ES-I3 (cell line): ENCODE data around the gene TPRG1.

Experiments
- H3K36me3 ChIP-seq: 2 replicates; pipeline ENCODE4 v1.6.1; 2013; ENCODE audit warnings: mild to moderate bottlenecking, low read length, control low read depth, moderate library complexity; ENCODE audit not compliant: insufficient read depth
- H3K4me1 ChIP-seq: 2 replicates; pipeline ENCODE4 v1.6.1; 2013; ENCODE audit warnings: mild to moderate bottlenecking, control low read depth, low read length; ENCODE audit not compliant: insufficient read depth
- H3K9ac ChIP-seq: 2 replicates; pipeline ENCODE4 v1.6.1; 2013; ENCODE audit warnings: low read depth, mild to moderate bottlenecking, low read length, moderate library complexity
- H3K9me3 ChIP-seq: 2 replicates; pipeline ENCODE4 v1.6.1; 2013; ENCODE audit warnings: mild to moderate bottlenecking, low read length, moderate library complexity; ENCODE audit not compliant: control insufficient read depth, insufficient read depth

Gene TPRG1

GRCh38 chr3:189340680-189341460 is 169.1 kb downstream of the TPRG1 start:
- Histone ChIP-seq H3K4me1 (no peaks in the 10 kb centered on the region), H3K36me3 (no peaks in the 10 kb centered on the region), H3K9me3 (no peaks in the 10 kb centered on the region), H3K9ac (no peak overlapping the region)

DNA sequence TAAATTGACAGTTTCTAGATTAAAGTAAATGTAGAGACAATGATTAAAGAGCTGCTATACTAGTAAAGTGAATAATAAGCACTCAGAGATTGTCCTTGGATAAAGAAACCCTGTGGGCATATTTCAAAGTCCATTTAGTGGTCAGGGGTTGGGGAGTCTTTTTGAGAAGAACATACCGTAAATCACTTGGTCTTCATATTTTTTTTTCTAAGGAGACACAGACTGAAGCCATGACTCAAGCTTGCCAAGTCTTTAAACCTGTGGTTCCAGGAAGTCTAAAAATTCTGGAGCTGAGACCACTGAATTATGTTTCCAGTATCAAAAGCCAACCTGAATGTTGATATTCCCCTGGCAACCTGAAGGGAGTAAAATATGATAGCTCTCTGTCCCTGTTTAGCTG is 171.0 kb downstream of the TPRG1 start:
- Histone ChIP-seq H3K36me3 (no peaks in the 10 kb centered on the region), H3K9ac (no peak overlapping the region), H3K4me1 (no peaks in the 10 kb centered on the region), H3K9me3 (no peaks in the 10 kb centered on the region)

DNA sequence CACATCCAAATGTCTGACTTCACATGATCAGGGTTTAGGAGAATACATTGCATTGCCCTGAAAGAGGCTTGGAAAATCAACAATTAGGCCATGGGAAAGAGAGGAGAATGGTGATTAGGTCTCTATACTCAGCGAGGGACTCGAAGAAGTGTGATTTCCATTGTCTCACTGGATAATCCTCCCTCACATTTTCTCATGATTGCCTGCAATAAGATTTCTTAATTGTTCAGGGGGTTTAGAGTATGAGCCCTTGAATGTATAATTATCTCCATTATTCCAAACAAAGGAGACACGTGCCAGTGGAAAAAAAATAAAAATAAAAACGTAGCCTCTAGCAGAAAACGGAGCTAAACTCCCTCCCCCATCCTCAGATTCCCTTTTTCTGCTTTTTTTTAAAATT is 173.2 kb downstream of the TPRG1 start:
- Histone ChIP-seq H3K9ac (no peak overlapping the region), H3K36me3 (no peaks in the 10 kb centered on the region), H3K9me3 (no peaks in the 10 kb centered on the region), H3K4me1 (no peaks in the 10 kb centered on the region)

GRCh38 chr3:189349772-189350171 is 178.0 kb downstream of the TPRG1 start:
- Histone ChIP-seq H3K36me3 (no peaks in the 10 kb centered on the region), H3K9me3 (no peaks in the 10 kb centered on the region), H3K4me1 (no peaks in the 10 kb centered on the region), H3K9ac (no peak overlapping the region)

DNA sequence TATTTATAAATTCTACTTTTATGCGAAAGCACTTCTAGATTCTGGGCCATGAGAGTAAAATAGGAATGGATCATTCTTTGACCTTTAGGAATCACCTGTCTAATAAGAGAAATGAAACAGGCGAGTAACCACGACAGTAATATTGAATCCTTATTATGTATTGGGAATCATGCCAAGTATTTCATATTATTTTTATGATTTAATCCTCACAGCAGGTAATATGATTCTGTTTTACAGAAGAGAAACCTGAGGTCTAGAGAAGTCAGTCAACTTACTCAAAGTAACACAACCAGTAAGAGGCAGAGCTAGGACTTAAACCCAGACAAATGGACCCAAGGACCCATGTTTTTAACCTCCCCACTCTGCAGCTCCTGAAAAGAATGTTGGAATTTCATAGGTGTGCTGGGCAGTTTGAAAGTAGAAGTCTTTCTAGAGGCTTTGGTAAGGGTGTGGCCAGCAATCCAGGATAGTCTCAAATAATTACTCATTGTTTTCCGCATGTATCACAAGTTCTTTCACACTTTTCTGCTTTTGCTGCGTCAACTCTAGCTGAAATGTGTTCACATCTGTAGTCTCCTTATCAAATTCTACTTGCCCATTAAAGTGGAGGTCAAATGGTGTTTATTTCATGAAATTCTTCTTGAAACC is 181.7 kb downstream of the TPRG1 start:
- no peak overlapping the region for H3K9ac ChIP-seq
- H3K36me3 ChIP-seq = no peaks in the 10 kb centered on the region
- peaks cover 13% of the 10 kb centered on the region for H3K4me1 ChIP-seq
- no peaks in the 10 kb centered on the region for H3K9me3 ChIP-seq

DNA sequence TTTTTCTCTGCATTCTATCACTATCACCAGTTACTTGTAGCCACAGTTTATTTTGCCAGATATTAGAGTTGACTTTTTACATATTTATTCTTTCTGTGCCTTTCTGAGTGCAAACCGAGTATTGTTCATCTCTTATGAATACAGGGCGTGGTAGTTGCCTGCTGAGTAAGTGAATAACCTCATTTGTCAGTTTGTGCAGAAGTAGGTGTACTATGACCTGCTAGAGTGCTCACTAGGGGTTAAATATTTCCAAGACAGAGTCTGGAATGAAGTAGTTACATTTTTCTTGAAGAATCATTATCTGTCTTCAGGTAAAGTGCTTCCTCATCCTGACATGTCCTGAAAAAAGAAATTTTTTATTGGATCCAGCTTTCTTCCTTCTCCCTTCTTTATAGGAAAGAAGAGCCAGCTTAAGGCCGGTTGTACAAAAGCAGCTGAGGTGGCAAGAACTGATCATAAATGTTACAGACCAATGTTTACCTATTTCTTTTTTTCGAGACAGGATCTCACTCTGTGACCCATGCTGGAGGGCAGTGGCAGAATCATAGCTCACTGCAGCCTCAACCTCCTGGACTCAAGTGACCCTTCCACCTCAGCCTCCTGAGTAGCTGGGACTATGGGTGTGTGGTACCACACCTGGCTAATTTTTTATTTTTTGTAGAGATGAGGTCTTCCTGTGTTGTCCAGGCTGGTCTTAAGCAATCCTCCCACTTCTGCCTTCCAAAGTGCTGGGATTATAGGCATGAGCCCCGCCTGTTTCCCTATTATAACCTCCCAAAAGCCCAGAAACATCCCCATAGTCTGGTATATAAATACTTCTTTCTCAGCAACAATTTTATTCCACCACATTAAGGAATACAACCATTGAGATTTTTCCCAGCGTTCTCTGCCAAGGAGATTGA is 182.5 kb downstream of the TPRG1 start:
- Histone ChIP-seq H3K36me3 (no peaks in the 10 kb centered on the region), H3K9ac (no peak overlapping the region), H3K4me1 (peaks cover 13% of the 10 kb centered on the region), H3K9me3 (no peaks in the 10 kb centered on the region)

DNA sequence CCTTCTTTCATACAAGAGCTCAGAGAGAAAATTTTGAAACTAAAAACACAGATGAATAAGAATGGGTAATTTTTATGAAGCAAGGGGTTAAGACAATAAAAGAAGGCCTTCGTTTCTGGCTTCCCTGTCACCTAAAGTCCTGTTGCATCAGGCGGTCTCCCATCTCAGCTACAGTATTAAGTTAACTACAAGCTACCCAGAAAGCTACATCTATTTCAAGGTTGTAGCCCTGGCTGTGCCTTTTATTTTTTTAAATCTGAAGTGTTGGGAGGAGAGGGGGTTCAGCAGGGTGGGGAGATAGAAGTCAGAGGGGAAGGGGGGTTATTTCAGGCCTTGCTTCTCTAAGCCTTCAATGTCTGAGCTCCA is 183.3 kb downstream of the TPRG1 start:
- no peak overlapping the region for H3K9ac ChIP-seq

DNA sequence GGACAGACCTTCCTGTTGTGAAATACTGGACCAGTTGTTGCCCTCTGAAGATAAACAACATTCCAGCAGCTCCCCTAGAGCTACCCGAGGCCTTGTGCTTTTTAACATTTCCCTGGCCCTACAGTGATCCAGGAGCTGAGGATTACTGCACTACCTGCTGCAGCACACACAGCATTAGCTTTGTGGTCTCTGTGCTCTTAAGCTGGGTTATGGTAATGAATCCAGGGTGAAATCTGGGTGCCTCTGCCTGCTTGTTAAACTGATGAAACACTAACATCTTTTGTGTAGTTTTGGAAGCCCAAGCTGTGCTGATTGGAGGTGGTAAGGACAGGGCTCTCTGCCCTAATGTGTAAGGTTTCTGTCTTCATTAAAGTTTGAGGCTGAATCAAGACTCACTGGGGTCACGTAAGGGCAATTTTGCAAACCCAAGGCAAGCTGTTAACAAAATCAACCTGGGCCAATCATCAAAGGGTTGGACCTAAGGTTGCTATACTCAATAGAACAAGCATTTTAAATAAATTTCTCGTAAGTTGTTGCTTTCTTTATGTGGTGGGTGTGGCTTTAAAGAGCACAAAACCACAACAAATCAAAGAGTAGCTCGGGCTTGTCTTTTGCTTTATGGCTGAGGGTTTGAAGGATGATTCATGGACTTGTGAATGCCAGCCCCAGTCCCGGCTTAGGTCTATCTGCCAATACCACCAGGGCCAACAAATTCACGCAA is 183.9 kb downstream of the TPRG1 start:
- H3K4me1 ChIP-seq = peaks cover 13% of the 10 kb centered on the region
- H3K36me3 ChIP-seq = no peaks in the 10 kb centered on the region
- H3K9me3 ChIP-seq = no peaks in the 10 kb centered on the region
- H3K9ac ChIP-seq = no peak overlapping the region

More for the DNA sequence above, 183.3 kb downstream of the TPRG1 start:
- Histone ChIP-seq H3K36me3 (no peaks in the 10 kb centered on the region), H3K4me1 (peaks cover 13% of the 10 kb centered on the region), H3K9me3 (no peaks in the 10 kb centered on the region)

DNA sequence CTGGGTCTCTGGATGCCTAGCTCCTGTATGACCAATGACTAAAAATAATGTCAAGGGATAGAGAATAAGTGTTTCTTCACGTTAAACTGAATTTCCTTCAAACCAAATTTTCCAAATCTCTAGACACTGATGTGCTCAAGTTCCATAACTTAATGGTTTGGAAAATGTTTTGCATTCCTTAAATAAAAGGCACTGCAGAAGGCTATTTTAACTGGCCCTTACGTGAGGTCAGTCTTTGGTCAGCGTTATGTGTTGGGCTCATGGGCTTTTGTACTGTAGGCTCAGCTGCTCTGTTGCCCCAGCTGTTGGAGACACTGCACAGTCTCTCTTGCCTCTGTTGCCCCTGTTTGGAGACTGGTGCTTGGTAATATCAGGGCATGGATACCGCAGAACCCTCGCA is 188.5 kb downstream of the TPRG1 start:
- Histone ChIP-seq H3K36me3 (no peaks in the 10 kb centered on the region), H3K4me1 (peaks cover 9% of the 10 kb centered on the region), H3K9ac (no peak overlapping the region), H3K9me3 (no peaks in the 10 kb centered on the region)

- H3K36me3 ChIP-seq = no peaks in the 10 kb centered on the region
- H3K9me3 ChIP-seq = no peaks in the 10 kb centered on the region
- H3K4me1 ChIP-seq = no peaks in the 10 kb centered on the region
- H3K9ac ChIP-seq = no peak overlapping the region
These were observed 189.5 kb downstream of the TPRG1 start for GRCh38 chr3:189361103-189361835.

GRCh38 chr3:189363590-189364255 is 192.0 kb downstream of the TPRG1 start:
- H3K9ac ChIP-seq = no peak overlapping the region

DNA sequence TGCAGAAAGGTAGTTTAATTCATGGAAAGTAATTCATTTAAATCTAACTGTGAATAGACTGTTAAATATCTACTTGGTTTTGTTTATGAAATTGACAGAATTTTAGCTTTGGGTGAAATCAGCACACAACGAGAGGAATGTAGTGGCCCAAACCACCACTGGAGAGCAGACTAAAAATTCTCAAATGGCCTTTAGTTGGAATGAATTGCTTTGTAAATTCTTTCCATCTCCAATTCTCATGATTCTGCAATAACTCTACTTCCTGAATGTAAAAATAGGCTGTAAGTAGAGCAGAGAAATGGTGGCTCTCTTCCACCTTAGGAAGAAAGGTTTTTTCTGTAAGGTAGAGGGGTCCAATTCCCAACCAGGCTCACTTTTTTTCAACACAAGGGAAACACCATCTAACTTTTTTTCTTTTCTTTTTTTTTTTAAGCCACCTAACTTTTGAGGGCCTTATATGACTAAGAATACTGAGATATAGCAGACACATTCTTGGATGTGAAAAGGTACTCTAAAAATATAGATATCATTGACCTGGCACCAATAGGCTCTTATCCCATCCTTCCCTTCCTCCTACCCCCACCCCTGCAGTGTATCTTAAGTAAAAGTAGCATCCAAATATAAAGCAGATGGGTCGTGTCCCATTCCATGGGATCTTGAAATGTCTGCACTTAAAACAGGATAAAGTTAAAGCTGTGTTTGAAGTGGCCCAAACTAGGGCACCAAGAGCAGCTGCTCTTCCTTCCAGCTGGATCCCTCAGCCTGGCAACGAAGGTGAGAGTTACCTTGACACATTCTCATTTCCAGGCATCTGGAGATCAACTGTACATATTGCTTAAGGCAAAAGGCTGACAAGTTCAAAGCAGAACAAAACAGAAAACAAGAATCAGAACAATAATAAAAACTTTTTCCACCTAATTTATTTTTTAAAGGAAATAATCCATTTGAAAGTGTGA is 194.1 kb downstream of the TPRG1 start:
- H3K9ac ChIP-seq = no peak overlapping the region
- peaks cover 10% of the 10 kb centered on the region; the same call in 1 of the 2 replicates for H3K4me1 ChIP-seq
- no peaks in the 10 kb centered on the region for H3K9me3 ChIP-seq
- no peaks in the 10 kb centered on the region for H3K36me3 ChIP-seq

More at GRCh38 chr3:189363590-189364255, 192.0 kb downstream of the TPRG1 start:
- Histone ChIP-seq H3K36me3 (no peaks in the 10 kb centered on the region), H3K4me1 (no peaks in the 10 kb centered on the region), H3K9me3 (no peaks in the 10 kb centered on the region)
